H1 (cell line): ENCODE data around the gene PRKCZ. TPM values are rescaled to one million over a fixed set of nuclear protein-coding genes. Genes with fewer than 3 reads are reported as not detected.

Experiments used
- CTCF ChIA-PET: fragments of 300-600 bp; sonication (Branson Sonifier 250); formaldehyde crosslinking; loops from one replicate; lab custom pipeline; 2021; ENCODE audit not compliant: partially characterized antibody; lab: Charles Lee
- POLR2A ChIA-PET: fragments of 300-600 bp; sonication (Branson Sonifier 250); formaldehyde crosslinking; loops from one replicate; lab custom pipeline; 2021; ENCODE audit warnings: inconsistent platforms; ENCODE audit not compliant: partially characterized antibody; lab: Charles Lee
- DNase-seq, 2 experiments: peaks; one replicate each; pipeline versions ENCODE4 v3.0.0 to v3.0.0-alpha.2; 2010 to 2022; ENCODE audit warnings: low spot score in 2 of 2, low read depth in 1 of 2, mixed read lengths in 1 of 2
- FAIRE-seq: peaks from 2 replicates; lab custom pipeline; 2011; peaks lifted over from hg19 to GRCh38; lab: Jason Lieb, UNC
- H2AFZ ChIP-seq: 2 replicates; pipeline ENCODE4 v1.8.1; 2012; ENCODE audit warnings: low read length, inconsistent platforms
- H2AK5ac ChIP-seq: 2 replicates; pipeline ENCODE4 v1.6.1; 2013; ENCODE audit warnings: low read depth, low read length
- H2BK120ac ChIP-seq: replicated peaks from 2 replicates; pipeline ENCODE3; 2013; ENCODE audit warnings: low read depth, low read length, inconsistent platforms
- H2BK12ac ChIP-seq: 2 replicates; pipeline ENCODE4 v1.6.1; 2013; ENCODE audit warnings: low read depth, low read length
- H2BK15ac ChIP-seq: 2 replicates; pipeline ENCODE4 v1.6.1; 2013; ENCODE audit warnings: low read length
- H2BK20ac ChIP-seq: 2 replicates; pipeline ENCODE4 v1.6.1; 2013; ENCODE audit warnings: low read length
- H2BK5ac ChIP-seq: 2 replicates; pipeline ENCODE4 v1.6.1; 2013; ENCODE audit warnings: low read depth, low read length
- H3K14ac ChIP-seq: 2 replicates; pipeline ENCODE4 v1.6.1; 2013; ENCODE audit warnings: inconsistent platforms; ENCODE audit not compliant: insufficient read length
- H3K18ac ChIP-seq: 2 replicates; pipeline ENCODE4 v1.6.1; 2013; ENCODE audit warnings: low read length; ENCODE audit errors: extremely low read depth
- H3K23ac ChIP-seq: 2 replicates; pipeline ENCODE4 v1.6.1; 2013; ENCODE audit warnings: inconsistent platforms; ENCODE audit not compliant: insufficient read length
- H3K23me2 ChIP-seq: 2 replicates; pipeline ENCODE4 v1.6.1; 2013; ENCODE audit warnings: low read depth, low read length
- H3K27ac ChIP-seq: 2 replicates; pipeline ENCODE4 v1.6.1; 2011; ENCODE audit warnings: low read depth, low read length, inconsistent platforms
- H3K27me3 ChIP-seq, 4 experiments: replicated peaks in 1 of 4; 1 replicate in 1 of 4; 2 replicates in 3 of 4; pipeline versions ENCODE4 v1.6.1 to v1.8.1; 2011 to 2013; ENCODE audit warnings: low read length in 3 of 4, mild to moderate bottlenecking in 3 of 4, inconsistent platforms in 2 of 4, mixed read lengths in 2 of 4, moderate library complexity in 1 of 4; ENCODE audit not compliant: control insufficient read depth in 3 of 4, insufficient read depth in 3 of 4; ENCODE audit errors: extremely low read depth in 1 of 4
- H3K36me3 ChIP-seq, 4 experiments: 2 replicates each; pipeline versions ENCODE4 v1.6.1 to v1.8.1; 2011 to 2013; ENCODE audit warnings: mild to moderate bottlenecking in 4 of 4, low read length in 3 of 4, moderate library complexity in 2 of 4, control low read depth in 1 of 4, inconsistent platforms in 1 of 4; ENCODE audit not compliant: insufficient read depth in 4 of 4, control insufficient read depth in 2 of 4
- H3K4ac ChIP-seq: replicated peaks from 2 replicates; pipeline ENCODE3; 2013; ENCODE audit warnings: low read length, low read depth, mixed read lengths, inconsistent platforms; ENCODE audit not compliant: insufficient read length
- H3K4me1 ChIP-seq, 4 experiments: replicated peaks in 1 of 4; 1 replicate in 1 of 4; 2 replicates in 3 of 4; pipeline versions ENCODE4 v1.6.1 to v1.8.1; 2011 to 2013; ENCODE audit warnings: low read length in 3 of 4, inconsistent platforms in 2 of 4, mixed read lengths in 1 of 4; ENCODE audit not compliant: insufficient read depth in 4 of 4, control insufficient read depth in 3 of 4
- H3K4me2 ChIP-seq, 2 experiments: 2 replicates each; pipeline versions ENCODE4 v1.6.1 to v1.8.1; 2011 to 2013; ENCODE audit warnings: low read depth in 2 of 2, low read length in 2 of 2, control low read depth in 1 of 2, inconsistent platforms in 1 of 2, mild to moderate bottlenecking in 1 of 2; ENCODE audit not compliant: insufficient read depth in 1 of 2
- H3K4me3 ChIP-seq, 4 experiments: fragments of 200-600, 300-600 bp in 1 of 4; sonication (generic), shearing (Covaris generic), sonication (Bioruptor Twin) in 1 of 4; 2 replicates each; pipeline versions ENCODE4 v1.5.1 to v1.8.1; 2011 to 2016; ENCODE audit warnings: low read length in 4 of 4, low read depth in 3 of 4, control low read depth in 2 of 4, inconsistent platforms in 2 of 4, mild to moderate bottlenecking in 2 of 4, mixed read lengths in 1 of 4, moderate library complexity in 1 of 4; ENCODE audit not compliant: insufficient read depth in 2 of 4; ENCODE audit errors: extremely low read depth in 1 of 4
- H3K56ac ChIP-seq: replicated peaks from 2 replicates; pipeline ENCODE3; 2013; ENCODE audit warnings: low read depth, mild to moderate bottlenecking, mixed read lengths, low read length, inconsistent platforms; ENCODE audit not compliant: insufficient read length
- H3K79me1 ChIP-seq: 2 replicates; pipeline ENCODE4 v1.6.1; 2013; ENCODE audit warnings: low read depth, low read length, control low read depth
- H3K79me2 ChIP-seq, 2 experiments: 2 replicates each; pipeline versions ENCODE4 v1.6.1 to v1.8.1; 2012 to 2013; ENCODE audit warnings: low read length in 2 of 2, mild to moderate bottlenecking in 2 of 2, inconsistent platforms in 1 of 2; ENCODE audit not compliant: insufficient read depth in 2 of 2, control insufficient read depth in 1 of 2
- H3K9ac ChIP-seq, 4 experiments: replicated peaks in 1 of 4; 1 replicate in 1 of 4; 2 replicates in 3 of 4; pipeline versions ENCODE4 v1.6.1 to v1.8.1; 2011 to 2013; ENCODE audit warnings: low read depth in 3 of 4, low read length in 3 of 4, control low read depth in 2 of 4, mild to moderate bottlenecking in 2 of 4, moderate library complexity in 2 of 4, inconsistent platforms in 1 of 4; ENCODE audit errors: extremely low read depth in 1 of 4
- H3K9me3 ChIP-seq, 2 experiments: 2 replicates each; pipeline versions ENCODE4 v1.6.1 to v1.8.1; 2012 to 2013; ENCODE audit warnings: mild to moderate bottlenecking in 2 of 2, moderate library complexity in 2 of 2, control low read depth in 1 of 2, inconsistent platforms in 1 of 2, low read depth in 1 of 2, low read length in 1 of 2, mixed read lengths in 1 of 2; ENCODE audit not compliant: insufficient read depth in 2 of 2
- H4K20me1 ChIP-seq, 2 experiments: replicated peaks in 1 of 2; 2 replicates each; pipeline versions ENCODE3 to v1.8.1; 2011 to 2013; ENCODE audit warnings: inconsistent platforms in 2 of 2, low read length in 2 of 2, mild to moderate bottlenecking in 1 of 2; ENCODE audit not compliant: insufficient read depth in 2 of 2, control insufficient read depth in 1 of 2
- H4K5ac ChIP-seq: 2 replicates; pipeline ENCODE4 v1.6.1; 2013; ENCODE audit warnings: low read length, low read depth, mixed read lengths, inconsistent platforms; ENCODE audit not compliant: insufficient read length
- H4K8ac ChIP-seq: 2 replicates; pipeline ENCODE4 v1.8.0; 2013; ENCODE audit warnings: mild to moderate bottlenecking, moderate library complexity, low read length, inconsistent platforms; ENCODE audit not compliant: insufficient read depth; ENCODE audit errors: extremely low read depth
- H4K91ac ChIP-seq: replicated peaks from 2 replicates; pipeline ENCODE3; 2013; ENCODE audit warnings: low read length, mixed read lengths, inconsistent platforms; ENCODE audit not compliant: insufficient read length
- RBBP5 ChIP-seq: IDR thresholded peaks from 2 replicates; pipeline ENCODE4 v1.7.1; 2012; ENCODE audit warnings: low read depth, mild to moderate bottlenecking, inconsistent platforms, low read length, moderate library complexity, borderline replicate concordance
- SP2 ChIP-seq: IDR thresholded peaks from 2 replicates; pipeline ENCODE4 v1.6.1; 2012; ENCODE audit warnings: mild to moderate bottlenecking, low read length, inconsistent platforms
- USF2 ChIP-seq: IDR thresholded peaks from 2 replicates; pipeline ENCODE4 v1.6.1; 2011; ENCODE audit warnings: low read length, improper control_type of control experiment
- WGBS, 2 experiments: shearing (Covaris generic) in 1 of 2; methylation state at CpG; one replicate each; pipeline versions ENCODE4 v1.1.6 to v1.1.7; 2013 to 2015; ENCODE audit warnings: low lambda C conversion rate in 2 of 2, mixed read lengths in 2 of 2, inconsistent platforms in 1 of 2, low coverage in 1 of 2, missing lambda C conversion rate in 1 of 2; ENCODE audit not compliant: insufficient replicate concordance in 2 of 2, insufficient coverage in 1 of 2, insufficient read length in 1 of 2; ENCODE audit errors: extremely low coverage in 1 of 2, missing lambda C conversion rate in 1 of 2; 5-methylcytosine and 5-hydroxymethylcytosine counted together
- polyA plus RNA-seq, 7 experiments: library from polyadenylated mRNA; depleted of rRNA in 3 of 7; stranded (reverse) in 5 of 7; unstranded in 2 of 7; fragments of >200 nt in 5 of 7; fragments of 200-250 nt in 2 of 7; gene quantifications; 1 replicate in 5 of 7; 2 replicates in 1 of 7; 4 replicates in 1 of 7; pipeline versions ENCODE4 v1.2.1 to v1.2.3, GENCODE V29; 2011 to 2013; ENCODE audit warnings: missing spikeins in 2 of 7, mixed read lengths in 2 of 7
- total RNA-seq: library from RNA; stranded (reverse); fragmentation: NEBNext Ultra II Directional; extraction: Animal tissue kit (Norgen Biotek cat#: 25700); gene quantifications from 2 replicates; pipeline ENCODE4 v1.2.1, GENCODE V29; 2021

The PRKCZ gene
- total and polyA plus RNA-seq, 2 of the 8 experiments (the other 6 are each of a cell fraction or from before 2014, with no cell fraction given), result 37.4 to 45.1 TPM

- Histone ChIP-seq H3K4me3 (no peak overlapping the region), H4K20me1 (peaks cover 2 to 6% of the 10 kb centered on the region in 2 experiments), H2BK5ac (peak overlapping the region; percentile 1; the same call in 1 of the 2 replicates), H3K4me2 (no peak overlapping the region), H3K23me2 (peaks cover 3% of the 10 kb centered on the region; the same call in 1 of the 2 replicates), H2AFZ (no peak overlapping the region), H3K4ac (no peak overlapping the region), H3K4me1 (peaks cover 0 to 14% (median 2%) of the 10 kb centered on the region in 4 experiments; a peak in 5 of 7 replicates), H2BK15ac (no peak overlapping the region), H4K5ac (no peak overlapping the region), H2BK20ac (no peak overlapping the region), H3K18ac (no peak overlapping the region), H3K9me3 (no peaks in the 10 kb centered on the region), H4K91ac (no peak overlapping the region), H3K27me3 (no peaks in the 10 kb centered on the region), H2BK120ac (no peak overlapping the region), H4K8ac (no peak overlapping the region; the same call in 1 of the 2 replicates), H3K79me1 (peaks cover 7% of the 10 kb centered on the region), H3K23ac (no peak overlapping the region), H2AK5ac (no peak overlapping the region), H3K79me2 (no peaks in the 10 kb centered on the region; a peak in 1 of 4 replicates), H3K14ac (no peak overlapping the region), H3K36me3 (no peaks in the 10 kb centered on the region), H3K56ac (no peak overlapping the region), H3K9ac (no peak overlapping the region; a peak in 1 of 7 replicates), H3K27ac (peak overlapping the region; percentile 45; the same call in 1 of the 2 replicates), H2BK12ac (peak overlapping the region; percentile 60; the same call in 1 of the 2 replicates)
- TF ChIP-seq SP2 (no peak), USF2 (peak; percentile 59), RBBP5 (no peak)
- no peak for FAIRE-seq
- WGBS, 2 experiments, result 92% methylated on average over 30 of the region's 39 CpGs; no CpG with 5 or more reads in 1 of the 2 experiments
- ChIA-PET POLR2A (interaction anchor here (1.3 to 2.4 kb wide), 3 partner anchors 10 to 48 kb away, joined by 7 to 8 read pairs (median 7); no protein-coding TSS in a partner anchor), CTCF (interaction anchor here (0.8 to 6.3 kb wide), 11 partner anchors 11 to 98 kb away, joined by 3 to 51 read pairs (median 5); no protein-coding TSS in a partner anchor)
- DNase-seq, result no peak
These were observed 76.3 kb downstream of the PRKCZ start for GRCh38 chr1:2126331-2127186.
